Activated naive CD4-positive, alpha-beta T cell treated with anti-CD3 and anti-CD28 coated beads for 36 hours (primary cell): ENCODE measurements around the gene AKR7A3. TPM values are rescaled to one million over a fixed set of nuclear protein-coding genes. Genes with fewer than 3 reads are reported as not detected.

Experiments used
- CTCF ChIA-PET: fragments of 350-600 bp; sonication (Branson Sonifier 250); formaldehyde crosslinking; loops from one replicate; lab custom pipeline; 2021; ENCODE audit warnings: antibody characterized with exemption; lab: Charles Lee
- DNase-seq: peaks from one replicate; pipeline ENCODE4 v3.0.0-alpha.2; 2020
- H3K27ac Mint-ChIP-seq: one replicate; pipeline ENCODE4 v1.8.0; 2021; ENCODE audit warnings: mild to moderate bottlenecking, mixed read lengths
- H3K27me3 Mint-ChIP-seq: one replicate; pipeline ENCODE4 v1.8.0; 2021; ENCODE audit warnings: low read depth, mixed read lengths
- H3K36me3 Mint-ChIP-seq: one replicate; pipeline ENCODE4 v1.8.0; 2021; ENCODE audit warnings: low read depth, mixed read lengths
- H3K4me1 Mint-ChIP-seq: one replicate; pipeline ENCODE4 v1.8.0; 2021; ENCODE audit warnings: low read depth, mixed read lengths
- H3K4me3 Mint-ChIP-seq: one replicate; pipeline ENCODE4 v1.8.0; 2021; ENCODE audit warnings: mild to moderate bottlenecking, moderate library complexity, mixed read lengths
- H3K9me3 Mint-ChIP-seq: one replicate; pipeline ENCODE4 v1.8.0; 2021; ENCODE audit warnings: mixed read lengths
- intact Hi-C: fragments of 100-400 bp; cut with micrococcal nuclease; formaldehyde crosslinking; loops from one replicate; pipeline ENCODE4 v1.15.1; 2023
- total RNA-seq, 2 experiments: library from RNA; stranded (reverse); gene quantifications; one replicate each; pipeline ENCODE4 v1.2.3, GENCODE V29; 2021

Gene AKR7A3
- total RNA-seq, 2 experiments from 2014 or later, result 0.19 to 0.22 TPM

DNA sequence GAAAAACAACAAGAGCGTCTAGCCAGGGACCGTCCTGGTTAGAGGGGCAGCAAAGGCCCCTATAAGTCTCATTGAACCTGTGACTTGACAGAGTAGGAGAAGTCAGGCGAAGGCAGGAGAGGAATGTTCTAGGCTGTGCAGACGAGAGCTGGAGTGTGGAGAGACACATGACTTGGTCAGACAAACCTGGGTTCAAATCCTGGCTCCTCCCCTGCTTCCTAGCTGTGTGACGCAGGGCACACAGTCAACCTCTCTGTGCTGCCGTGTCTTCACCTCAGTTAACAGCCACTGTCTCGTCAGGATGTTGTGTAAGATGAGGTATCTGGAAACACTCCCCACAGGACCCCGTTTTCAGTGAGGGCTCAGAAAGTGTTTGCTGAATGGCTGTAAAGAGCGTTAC is 39.2 kb upstream of the AKR7A3 start:
- DNase-seq, result no peak
- Mint-ChIP-seq H3K4me1 (no peaks in the 10 kb centered on the region), H3K27me3 (no peaks in the 10 kb centered on the region), H3K27ac (no peak overlapping the region), H3K36me3 (no peaks in the 10 kb centered on the region), H3K4me3 (no peak overlapping the region), H3K9me3 (no peaks in the 10 kb centered on the region)
- CTCF ChIA-PET, result no interaction called here
- intact Hi-C loops, result no loop called here

DNA sequence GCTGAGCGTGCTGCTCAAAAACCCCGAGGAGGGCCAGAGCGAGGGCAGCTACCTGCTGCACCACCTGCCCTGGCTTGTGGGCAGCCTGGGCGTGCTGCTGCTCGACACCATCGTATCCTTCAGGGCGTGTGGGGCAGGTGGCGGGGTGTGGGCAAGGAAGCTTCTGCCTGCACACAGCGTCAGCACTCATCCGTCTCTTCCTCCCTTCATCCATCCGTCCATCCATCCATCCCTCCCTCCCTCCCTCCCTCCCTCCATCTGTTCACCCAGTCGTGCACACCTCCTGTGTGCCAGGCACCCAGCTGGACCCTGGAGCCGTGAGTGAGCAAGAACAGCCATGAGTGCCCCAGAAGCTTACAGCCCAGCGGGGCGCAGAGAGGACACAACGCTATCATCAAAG is 38.7 kb upstream of the AKR7A3 start:
- H3K27me3 Mint-ChIP-seq, result no peaks in the 10 kb centered on the region
- CTCF ChIA-PET, result no interaction called here

DNA sequence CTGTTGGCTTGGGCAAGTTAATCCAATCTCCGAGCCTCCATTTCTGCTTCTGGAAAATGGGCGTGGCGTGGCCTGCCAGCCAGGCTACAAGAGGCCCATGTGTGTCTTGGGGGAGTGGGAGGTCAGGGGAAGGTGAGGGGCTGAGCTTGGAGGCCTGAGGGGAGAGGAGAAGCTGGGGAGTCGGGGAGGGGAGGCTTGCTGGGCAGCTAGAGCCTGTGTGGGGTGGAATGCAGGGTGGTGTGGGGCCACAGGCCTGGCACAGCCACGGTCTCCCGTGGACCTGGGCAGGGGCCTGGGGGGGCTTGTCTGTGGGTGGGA is 38.1 kb upstream of the AKR7A3 start:
- Mint-ChIP-seq H3K4me3 (no peak overlapping the region), H3K9me3 (no peaks in the 10 kb centered on the region), H3K27me3 (no peaks in the 10 kb centered on the region), H3K27ac (no peak overlapping the region), H3K4me1 (no peaks in the 10 kb centered on the region), H3K36me3 (no peaks in the 10 kb centered on the region)
- CTCF ChIA-PET, result no interaction called here
- intact Hi-C loops, result no loop called here
- DNase-seq, result no peak

More for the DNA sequence above, 38.7 kb upstream of the AKR7A3 start:
- no peaks in the 10 kb centered on the region for H3K4me1 Mint-ChIP-seq
- no peak overlapping the region for H3K4me3 Mint-ChIP-seq
- no peaks in the 10 kb centered on the region for H3K36me3 Mint-ChIP-seq
- DNase-seq, result no peak
- intact Hi-C loops, result no loop called here
- H3K27ac Mint-ChIP-seq, result no peak overlapping the region
- H3K9me3 Mint-ChIP-seq, result no peaks in the 10 kb centered on the region

DNA sequence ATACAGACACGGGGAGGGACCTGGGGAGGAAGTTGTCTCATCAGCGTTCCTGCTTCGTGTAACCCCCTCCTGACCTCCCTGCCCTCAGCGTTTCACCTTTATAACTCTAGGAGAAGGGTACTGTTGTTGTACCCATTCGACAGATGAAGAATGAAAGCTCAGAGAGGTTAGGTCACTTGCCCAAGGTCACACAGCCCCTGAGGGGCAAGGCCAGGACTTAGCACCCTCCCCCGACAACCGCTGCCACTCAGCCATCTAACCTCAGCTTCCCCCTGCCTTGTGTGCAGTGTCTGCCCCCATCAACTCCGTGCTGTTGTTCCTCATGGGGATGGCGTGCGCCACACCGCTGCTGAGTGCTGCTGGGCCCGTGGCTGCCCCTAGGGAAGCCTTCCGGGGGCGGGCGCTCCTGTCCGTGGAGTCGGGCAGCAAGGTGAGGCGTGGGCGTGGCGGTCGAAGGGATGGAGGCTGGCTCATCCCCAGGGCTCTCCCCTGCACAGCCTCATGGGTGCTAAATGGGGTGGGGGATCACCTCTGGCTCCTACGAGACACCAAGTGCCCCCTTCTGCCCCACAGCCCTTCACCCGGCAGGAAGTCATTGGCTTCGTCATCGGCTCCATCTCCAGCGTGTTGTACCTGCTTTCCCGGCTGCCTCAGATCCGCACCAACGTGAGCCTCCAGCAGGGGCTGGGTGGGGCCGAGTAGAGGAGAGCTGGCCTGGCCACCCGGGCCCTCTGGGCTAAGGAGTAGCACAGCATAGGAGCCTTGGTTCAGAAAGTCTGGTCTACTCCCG is 37.6 kb upstream of the AKR7A3 start:
- CTCF ChIA-PET, result no interaction called here
- Mint-ChIP-seq H3K4me1 (no peaks in the 10 kb centered on the region), H3K36me3 (no peaks in the 10 kb centered on the region), H3K27me3 (no peaks in the 10 kb centered on the region), H3K4me3 (no peak overlapping the region), H3K9me3 (no peaks in the 10 kb centered on the region), H3K27ac (no peak overlapping the region)
- intact Hi-C loops, result no loop called here
- no peak for DNase-seq

DNA sequence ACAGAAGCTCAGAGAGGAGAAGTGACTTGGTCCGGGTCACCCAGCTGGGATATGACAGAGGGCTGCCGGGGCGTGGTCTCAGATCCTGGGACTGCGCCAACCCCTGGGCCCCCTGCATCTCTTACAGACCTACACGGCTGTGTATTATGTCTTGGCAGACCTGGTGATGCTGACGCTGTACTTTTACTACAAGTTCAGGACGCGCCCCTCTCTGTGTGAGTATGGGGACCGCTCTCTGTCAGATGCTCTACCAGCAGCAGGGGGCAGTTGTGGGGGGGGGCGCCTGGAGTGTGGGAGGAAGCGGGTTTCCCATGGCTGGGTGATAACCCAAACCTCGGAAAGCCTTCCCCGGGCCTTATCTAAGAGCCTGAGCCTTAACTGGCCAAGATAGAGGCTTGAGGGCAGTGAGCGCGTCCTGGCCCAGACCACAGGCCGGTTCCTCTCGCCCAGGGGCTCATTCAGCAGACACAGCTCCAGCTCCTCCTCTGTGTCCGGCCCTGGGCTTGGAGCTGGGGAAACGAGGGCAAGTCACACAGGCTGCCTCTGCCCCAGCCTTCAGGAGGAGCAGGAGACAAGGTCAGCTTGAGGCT is 36.9 kb upstream of the AKR7A3 start:
- no peaks in the 10 kb centered on the region for H3K36me3 Mint-ChIP-seq
- H3K9me3 Mint-ChIP-seq, result no peaks in the 10 kb centered on the region
- DNase-seq, result no peak
- H3K4me3 Mint-ChIP-seq, result no peak overlapping the region
- CTCF ChIA-PET, result no interaction called here
- H3K4me1 Mint-ChIP-seq, result no peaks in the 10 kb centered on the region
- H3K27me3 Mint-ChIP-seq, result no peaks in the 10 kb centered on the region
- no peak overlapping the region for H3K27ac Mint-ChIP-seq
- intact Hi-C loops, result no loop called here

DNA sequence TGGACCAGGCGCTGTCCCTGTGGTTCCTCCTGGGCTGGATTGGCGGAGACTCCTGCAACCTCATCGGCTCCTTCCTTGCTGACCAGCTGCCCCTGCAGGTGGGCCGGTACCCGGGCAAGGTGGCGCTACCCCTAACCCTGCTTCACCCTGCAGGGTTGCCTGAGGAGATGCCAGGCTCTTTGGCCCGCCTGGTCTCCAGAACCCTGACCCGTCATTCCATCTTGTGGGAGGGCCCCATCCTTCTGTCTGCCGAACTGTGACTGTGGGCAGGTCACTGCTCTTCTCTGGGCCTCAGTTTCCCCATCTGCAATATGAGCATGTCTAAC is 36.1 kb upstream of the AKR7A3 start:
- Mint-ChIP-seq H3K27ac (no peak overlapping the region), H3K36me3 (no peaks in the 10 kb centered on the region), H3K4me3 (no peak overlapping the region), H3K27me3 (no peaks in the 10 kb centered on the region), H3K4me1 (no peaks in the 10 kb centered on the region), H3K9me3 (no peaks in the 10 kb centered on the region)
- DNase-seq, result no peak
- CTCF ChIA-PET, result no interaction called here
- intact Hi-C loops, result no loop called here

DNA sequence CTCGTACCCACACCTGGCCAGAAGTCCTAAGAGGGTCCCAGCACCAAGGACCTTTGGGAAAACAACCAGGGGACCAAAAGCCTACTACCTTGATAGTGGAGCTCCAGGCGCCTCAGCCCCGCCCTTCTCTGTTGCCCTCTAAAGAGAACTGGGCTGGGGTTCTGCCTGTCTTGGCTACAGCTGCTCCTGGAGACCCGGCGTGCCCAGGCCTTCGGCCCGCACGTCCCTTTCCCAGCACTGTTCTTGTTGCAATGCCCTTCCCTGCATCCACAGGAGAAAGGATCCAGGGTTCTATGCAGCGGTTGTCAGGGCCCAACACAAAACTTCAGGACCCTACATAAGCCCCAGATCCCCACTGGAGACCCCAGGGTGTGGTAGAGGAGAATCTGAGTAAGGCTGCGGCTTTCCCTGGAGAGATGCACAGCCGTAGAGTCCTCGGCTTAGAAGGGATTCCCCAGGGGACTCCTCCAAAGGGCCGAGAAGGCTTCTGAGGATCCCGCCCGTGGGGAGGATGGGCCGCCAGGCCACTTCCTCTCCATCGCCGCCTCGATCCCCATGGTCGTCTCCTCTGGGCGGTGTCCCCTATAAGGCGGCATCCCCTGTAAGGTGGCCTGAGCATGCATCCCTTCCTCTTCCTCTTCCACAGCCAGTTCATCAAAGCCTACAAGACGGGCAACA is 35.6 kb upstream of the AKR7A3 start:
- Mint-ChIP-seq H3K27ac (no peak overlapping the region), H3K4me3 (no peak overlapping the region)
- CTCF ChIA-PET, result no interaction called here

DNA sequence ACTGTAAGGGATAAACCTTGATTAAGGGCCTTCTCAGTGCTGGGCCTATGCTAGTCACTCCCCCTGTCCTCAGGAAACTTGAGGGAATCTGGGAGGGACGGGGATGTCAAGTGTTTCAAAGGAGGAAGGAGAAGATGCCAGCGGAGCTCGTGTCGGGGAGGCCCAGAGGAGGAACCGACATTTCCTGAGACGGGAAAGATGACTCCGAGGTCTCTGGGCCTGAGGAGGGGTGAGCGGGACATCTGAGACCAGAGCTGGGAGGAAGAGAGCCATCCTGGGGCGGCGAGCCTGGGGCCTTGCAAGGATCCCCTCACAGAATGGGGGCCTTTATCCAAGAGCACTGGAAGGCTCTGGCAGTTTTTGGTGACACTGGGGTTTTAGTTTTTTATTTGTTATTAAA is 33.9 kb upstream of the AKR7A3 start:
- CTCF ChIA-PET, result interaction anchor here (0.8 kb wide), 1 partner anchor 332 kb away, joined by 3 read pairs; no protein-coding TSS in a partner anchor
- Mint-ChIP-seq H3K9me3 (no peaks in the 10 kb centered on the region), H3K4me3 (no peak overlapping the region), H3K4me1 (no peaks in the 10 kb centered on the region), H3K27me3 (no peaks in the 10 kb centered on the region), H3K27ac (no peak overlapping the region), H3K36me3 (no peaks in the 10 kb centered on the region)
- DNase-seq, result no peak
- intact Hi-C loops, result no loop called here

More for the DNA sequence above, 35.6 kb upstream of the AKR7A3 start:
- H3K36me3 Mint-ChIP-seq, result no peaks in the 10 kb centered on the region
- no peak for DNase-seq
- H3K27me3 Mint-ChIP-seq, result no peaks in the 10 kb centered on the region
- no peaks in the 10 kb centered on the region for H3K9me3 Mint-ChIP-seq
- intact Hi-C loops, result no loop called here
- no peaks in the 10 kb centered on the region for H3K4me1 Mint-ChIP-seq

DNA sequence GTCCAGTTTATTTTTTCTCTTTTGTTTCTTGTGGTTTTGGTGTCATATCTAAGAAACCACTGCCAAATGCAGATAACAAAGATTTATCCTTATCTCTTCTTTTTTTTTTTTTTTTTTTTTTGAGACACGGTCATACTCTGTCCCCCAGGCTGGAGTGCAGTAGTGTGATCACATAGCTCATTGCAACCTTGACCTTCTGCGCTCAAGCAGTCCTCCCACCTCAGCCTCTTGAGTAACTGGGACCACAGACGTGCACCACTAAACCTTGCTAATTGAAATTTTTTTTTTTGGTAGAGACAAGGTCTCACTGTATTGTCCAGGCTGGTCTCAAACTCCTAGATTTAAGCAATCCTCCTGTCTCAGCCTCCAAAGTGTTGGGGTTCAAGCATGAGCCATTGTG is 32.5 kb upstream of the AKR7A3 start:
- CTCF ChIA-PET, result no interaction called here
- H3K27ac Mint-ChIP-seq, result no peak overlapping the region
- H3K36me3 Mint-ChIP-seq, result no peaks in the 10 kb centered on the region
- no peaks in the 10 kb centered on the region for H3K9me3 Mint-ChIP-seq
- intact Hi-C loops, result no loop called here
- no peak for DNase-seq
- H3K4me3 Mint-ChIP-seq, result no peak overlapping the region
- peaks cover 1% of the 10 kb centered on the region for H3K4me1 Mint-ChIP-seq
- no peaks in the 10 kb centered on the region for H3K27me3 Mint-ChIP-seq

DNA sequence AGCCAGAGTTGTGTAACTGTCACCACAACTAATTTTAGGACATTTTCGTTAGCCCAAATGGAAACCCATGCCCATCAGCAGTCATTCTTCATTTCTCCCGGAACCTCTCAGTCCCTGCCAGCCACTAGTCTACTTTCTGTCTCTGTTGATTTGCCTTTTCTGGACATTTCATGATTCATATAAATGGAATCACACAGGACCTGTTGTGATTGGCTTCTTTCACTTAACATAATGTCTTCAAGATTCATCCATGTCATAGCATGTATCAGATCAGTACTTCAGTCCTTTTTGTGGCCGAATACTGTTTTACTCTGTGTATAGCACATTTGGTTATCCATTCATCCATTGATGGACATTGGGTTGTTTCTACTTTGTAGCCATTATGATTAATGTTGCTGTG is 30.6 kb upstream of the AKR7A3 start:
- Mint-ChIP-seq H3K36me3 (no peaks in the 10 kb centered on the region), H3K4me1 (peaks cover 8% of the 10 kb centered on the region), H3K9me3 (no peaks in the 10 kb centered on the region), H3K27me3 (no peaks in the 10 kb centered on the region), H3K27ac (no peak overlapping the region), H3K4me3 (no peak overlapping the region)
- no peak for DNase-seq
- intact Hi-C loops, result no loop called here
- CTCF ChIA-PET, result no interaction called here

DNA sequence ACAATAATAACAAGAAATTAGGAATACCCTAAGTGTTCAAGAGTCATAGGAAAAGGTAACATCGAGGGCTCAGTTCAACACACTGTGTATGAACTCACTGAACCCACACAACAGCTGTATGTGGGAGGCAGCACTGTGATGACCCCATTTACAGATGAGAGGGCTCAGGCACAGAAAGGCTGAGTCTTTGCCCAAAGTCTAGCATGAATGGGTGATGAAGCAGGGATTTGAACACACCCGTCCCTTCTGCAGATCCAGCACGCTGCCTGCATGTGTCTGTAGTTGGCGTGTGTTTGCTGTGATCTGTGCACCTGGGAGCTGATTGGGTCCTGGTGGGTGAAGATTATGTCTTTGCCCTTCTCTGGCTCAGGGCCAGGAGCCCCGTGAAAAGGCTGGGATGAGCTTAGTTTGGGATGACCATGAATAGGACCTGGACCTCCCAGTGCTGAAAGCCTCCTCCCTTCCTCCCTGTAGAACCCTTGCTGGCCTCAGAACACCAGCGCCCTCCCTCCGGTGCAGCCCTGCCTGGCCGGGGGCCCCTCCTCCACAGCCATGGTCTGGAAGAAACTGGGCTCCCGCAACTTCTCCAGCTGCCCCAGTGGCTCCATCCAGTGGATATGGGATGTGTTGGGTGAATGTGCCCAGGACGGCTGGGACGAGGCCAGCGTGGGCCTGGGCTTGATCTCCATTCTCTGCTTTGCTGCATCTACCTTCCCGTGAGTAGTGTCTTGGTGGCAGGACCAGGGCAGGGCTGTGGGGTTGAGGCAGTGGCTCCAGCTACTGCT is 28.7 kb upstream of the AKR7A3 start:
- H3K36me3 Mint-ChIP-seq, result no peaks in the 10 kb centered on the region
- CTCF ChIA-PET, result interaction anchor here (0.6 kb wide), 1 partner anchor 181 kb away, joined by 4 read pairs; no protein-coding TSS in a partner anchor
- no peaks in the 10 kb centered on the region for H3K9me3 Mint-ChIP-seq
- peaks cover 16% of the 10 kb centered on the region for H3K4me1 Mint-ChIP-seq
- intact Hi-C loops, result no loop called here
- H3K4me3 Mint-ChIP-seq, result no peak overlapping the region
- H3K27ac Mint-ChIP-seq, result no peak overlapping the region
- no peaks in the 10 kb centered on the region for H3K27me3 Mint-ChIP-seq
- DNase-seq, result no peak

DNA sequence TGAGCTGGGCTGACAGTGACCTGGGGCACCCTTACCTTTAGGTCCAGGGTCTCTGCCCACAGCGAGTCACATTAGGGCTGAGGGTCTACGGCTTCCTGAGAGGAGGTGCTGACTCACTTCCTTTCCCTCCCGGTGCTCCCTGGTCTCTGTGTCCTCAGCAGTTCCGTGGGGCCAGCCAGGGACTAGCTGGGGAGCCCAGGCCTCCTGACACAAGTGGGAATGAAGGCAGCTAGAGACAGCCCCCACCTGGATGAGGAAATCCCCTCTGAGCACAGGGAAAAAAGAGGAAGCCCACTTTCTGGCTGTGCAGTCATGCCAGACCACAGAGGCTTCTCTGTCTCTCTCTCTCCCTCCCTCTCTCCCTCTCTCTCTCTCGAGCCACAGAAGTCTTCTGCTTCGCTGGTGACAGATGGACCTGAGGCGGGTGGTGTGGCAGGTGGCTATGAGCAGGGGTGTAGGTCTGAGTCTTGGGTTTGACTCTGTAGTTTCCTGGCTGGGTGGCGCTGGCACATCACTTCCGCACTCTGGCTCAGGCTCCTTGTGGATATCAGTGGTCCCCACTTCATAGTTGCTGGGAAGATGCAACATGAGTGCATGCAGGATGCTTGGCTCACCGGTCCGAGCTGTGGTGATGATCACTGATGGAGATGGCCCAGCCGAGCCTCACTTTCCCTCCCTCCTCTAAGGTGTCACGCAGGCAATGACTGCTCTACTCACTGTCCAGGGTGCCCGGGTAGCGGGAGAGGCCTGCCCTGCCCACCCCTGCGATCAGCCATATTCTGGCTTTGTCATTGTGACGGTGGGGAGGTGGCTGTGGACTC is 27.0 kb upstream of the AKR7A3 start:
- no peaks in the 10 kb centered on the region for H3K36me3 Mint-ChIP-seq
- CTCF ChIA-PET, result no interaction called here
- H3K27me3 Mint-ChIP-seq, result no peaks in the 10 kb centered on the region
- DNase-seq, result no peak
- H3K4me3 Mint-ChIP-seq, result no peak overlapping the region
- peaks cover 22% of the 10 kb centered on the region for H3K4me1 Mint-ChIP-seq
- intact Hi-C loops, result no loop called here
- no peak overlapping the region for H3K27ac Mint-ChIP-seq
- H3K9me3 Mint-ChIP-seq, result no peaks in the 10 kb centered on the region
